HG03139 (cell line): ENCODE data around the gene GARRE1.

Experiments used
- ATAC-seq: cut with Tn5 transposase; IDR thresholded peaks from one replicate; pipeline ENCODE4 v1.9.1; 2021; ENCODE audit not compliant: unreplicated experiment

GARRE1 gene

DNA sequence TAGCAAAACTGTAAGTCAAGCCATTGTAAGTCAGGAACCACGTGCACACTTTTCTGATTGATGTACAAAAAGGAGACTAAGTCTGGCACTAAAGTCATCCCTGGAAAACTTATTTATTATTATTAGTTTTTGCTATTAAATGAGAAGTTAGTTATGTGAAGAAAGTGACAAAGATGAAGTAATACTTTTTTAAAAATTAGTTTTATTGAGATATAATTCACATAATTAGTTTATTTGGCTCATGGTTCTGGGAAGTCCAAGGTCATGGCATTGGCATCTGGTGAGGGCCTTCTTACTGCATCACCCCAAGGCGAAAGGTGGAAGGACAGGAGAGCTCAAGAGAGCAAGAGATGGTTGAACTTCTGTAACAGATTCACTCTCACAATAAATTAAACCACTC, 36.9 kb downstream of the GARRE1 start:
- no peak for ATAC-seq

DNA sequence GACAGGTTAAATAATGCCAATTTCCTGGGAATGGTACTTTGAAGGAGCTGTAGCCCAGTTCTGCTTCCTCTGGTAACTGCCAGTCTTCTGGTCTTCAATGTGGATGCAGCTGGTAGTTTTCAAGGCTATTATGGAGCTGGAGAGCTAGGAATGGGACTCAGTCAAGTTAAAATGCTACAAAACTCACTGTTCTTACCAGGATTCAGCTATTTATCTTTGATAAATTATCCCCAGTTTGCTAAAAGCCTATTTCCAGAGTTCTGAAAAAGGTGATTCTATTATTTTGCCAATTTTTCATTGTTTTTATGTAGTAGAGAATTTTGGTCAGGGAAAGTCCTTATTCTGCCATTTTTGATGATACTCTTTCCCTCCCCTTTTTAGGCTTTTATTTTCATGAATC, 40.7 kb downstream of the GARRE1 start:
- ATAC-seq = no peak

DNA sequence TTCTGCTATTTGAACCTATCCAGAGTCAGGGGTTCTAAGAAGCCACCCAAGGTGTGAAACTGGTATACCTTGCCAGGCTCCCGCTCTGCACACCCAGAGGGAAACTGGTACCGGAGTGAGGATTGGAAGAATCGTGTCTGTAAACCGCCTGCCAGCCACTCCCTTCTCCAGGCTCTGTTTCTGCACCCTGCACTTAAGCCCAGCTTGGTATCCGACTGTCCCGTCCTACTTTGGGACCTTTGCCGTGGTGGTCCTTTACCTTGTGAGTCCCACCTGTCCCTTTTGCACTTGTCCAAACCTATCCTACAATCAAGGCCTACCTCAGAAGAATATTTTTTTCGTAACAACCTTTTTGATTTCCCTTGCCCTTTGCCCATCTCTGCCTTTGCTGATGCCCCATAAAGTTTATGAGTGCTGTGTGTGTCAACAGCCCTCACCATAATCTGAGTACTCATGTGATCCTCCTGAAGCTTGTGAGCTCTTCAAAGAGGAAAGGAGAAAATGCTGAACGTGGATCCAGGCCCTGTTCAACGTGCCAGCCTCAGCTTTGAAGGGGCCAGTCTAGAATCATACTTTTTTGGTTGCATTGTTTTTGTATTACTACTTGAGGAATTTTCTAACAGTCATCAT, 44.7 kb downstream of the GARRE1 start:
- no peak for ATAC-seq

DNA sequence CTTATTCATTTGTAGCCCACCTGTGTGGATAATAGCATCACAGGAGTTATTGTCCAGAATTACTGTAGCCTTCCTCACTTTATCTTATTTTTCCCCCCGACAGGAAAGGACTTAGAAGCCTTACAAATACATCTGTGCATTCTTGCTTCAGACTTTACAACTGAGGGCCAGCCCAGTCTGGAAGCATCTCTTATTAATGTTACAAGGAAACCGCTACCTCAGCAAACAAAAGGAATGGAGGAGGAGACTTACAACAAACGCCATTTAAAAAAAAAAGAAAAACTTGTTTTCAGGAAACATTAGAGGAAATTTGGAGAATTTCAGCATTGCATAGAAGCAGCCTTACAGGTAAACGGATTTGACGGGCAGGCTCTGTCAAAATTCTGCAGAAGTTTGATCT, 45.2 kb downstream of the GARRE1 start:
- no peak for ATAC-seq

DNA sequence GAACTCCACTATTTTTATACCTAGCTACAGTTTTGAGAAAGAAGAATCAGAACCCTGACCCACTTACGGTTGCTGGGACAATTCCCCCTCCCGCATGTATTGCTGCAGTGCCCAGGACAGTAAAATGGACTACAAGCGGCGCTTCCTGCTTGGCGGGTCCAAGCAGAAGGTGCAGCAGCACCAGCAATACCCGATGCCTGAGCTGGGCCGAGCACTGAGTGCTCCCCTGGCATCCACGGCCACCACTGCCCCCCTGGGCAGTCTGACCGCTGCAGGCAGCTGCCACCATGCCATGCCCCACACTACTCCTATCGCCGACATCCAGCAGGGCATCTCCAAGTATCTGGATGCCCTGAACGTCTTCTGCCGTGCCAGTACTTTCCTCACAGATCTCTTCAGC, 46.0 kb downstream of the GARRE1 start:
- no peak for ATAC-seq

DNA sequence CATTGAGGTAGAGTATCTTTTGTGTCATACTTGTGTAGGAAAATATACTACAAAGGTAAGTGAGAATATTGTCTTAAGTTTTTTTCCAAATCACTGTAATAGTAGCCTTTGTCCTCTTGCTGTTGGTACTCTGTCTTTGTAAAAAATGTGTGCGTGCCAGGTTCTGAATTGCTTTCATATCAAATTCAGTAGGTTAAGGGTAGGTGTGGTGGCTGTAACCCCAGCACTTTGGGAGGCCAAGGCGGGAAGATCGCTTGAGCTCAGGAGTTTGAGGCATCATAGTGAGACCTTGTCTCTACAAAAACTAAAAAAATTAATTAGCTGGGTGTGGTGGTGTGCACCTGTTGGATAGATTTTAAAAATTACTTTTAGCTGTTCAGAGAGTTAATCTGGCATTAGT, 46.6 kb downstream of the GARRE1 start:
- no peak for ATAC-seq
